ENCODE data around the gene ZBED4. TPM values are rescaled to one million over a fixed set of nuclear protein-coding genes. Genes with fewer than 3 reads are reported as not detected.

The ZBED4 gene
- total and polyA plus RNA-seq, 2 of the 13 experiments (the other 11 are each of a cell fraction or from before 2014, with no cell fraction given), result 5.4 to 9.6 TPM

DNA sequence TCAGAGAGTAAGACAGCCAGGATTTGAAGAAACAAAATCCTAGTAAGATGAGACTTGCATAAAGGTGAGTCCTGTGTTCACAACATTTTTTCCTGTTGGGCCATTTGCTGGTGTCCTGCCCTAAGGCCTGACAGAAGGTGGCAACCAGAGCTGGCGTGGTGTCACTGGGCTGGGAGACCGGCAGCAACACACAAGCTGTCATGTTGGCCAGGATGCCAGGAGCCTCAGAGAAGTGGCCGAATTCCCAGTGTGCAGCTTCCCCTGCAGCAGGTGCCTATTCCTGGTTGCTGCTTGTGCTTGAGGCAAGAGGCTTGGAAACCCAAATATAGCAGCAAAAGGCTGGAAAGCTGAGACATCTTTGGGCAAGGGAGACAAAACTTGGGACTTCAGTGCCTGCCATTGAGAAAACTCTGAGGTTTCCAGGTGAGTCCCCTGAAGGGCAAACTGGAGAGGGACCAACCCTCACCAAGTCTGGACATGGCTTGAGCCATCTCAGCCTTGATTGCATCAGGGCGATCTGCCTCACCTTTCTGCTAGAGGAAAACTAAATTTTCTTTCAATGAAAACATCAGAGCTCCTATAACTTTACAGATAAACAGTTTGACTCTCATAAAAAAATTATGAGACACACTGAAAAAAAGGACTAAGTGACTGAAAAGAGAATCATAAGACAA lies 38.7 kb downstream of the ZBED4 start:
- Histone ChIP-seq H3K4me3 (replicated peaks in 1 of 3; ENCODE audit: insufficient read depth in 1 of 3, low read depth in 2 of 3, low read length in 3 of 3) (no peak overlapping the region), H3K36me3 (replicated peaks in 1 of 2; ENCODE audit: control insufficient read depth in 1 of 2, insufficient read depth in 2 of 2, low read length in 2 of 2) (peaks cover 10 to 17% of the 10 kb centered on the region in 2 experiments), H3K27ac (ENCODE audit: extremely low read length, insufficient read depth, low read length) (no peak overlapping the region), H3K9ac (ENCODE audit: insufficient read depth, low read depth, low read length) (no peak overlapping the region), H4K20me1 (ENCODE audit: insufficient read depth, low read length) (no peaks in the 10 kb centered on the region), H2AFZ (ENCODE audit: low read length) (no peak overlapping the region), H3K4me1 (ENCODE audit: insufficient read depth, low read length) (no peaks in the 10 kb centered on the region), H3K9me3 (ENCODE audit: low read length) (no peaks in the 10 kb centered on the region), H3K4me2 (ENCODE audit: low read depth, low read length) (no peak overlapping the region), H3K79me2 (ENCODE audit: insufficient read depth, low read length) (no peaks in the 10 kb centered on the region), H3K27me3 (ENCODE audit: control insufficient read depth in 1 of 2, insufficient read depth in 2 of 2, low read length in 2 of 2) (no peaks in the 10 kb centered on the region)
- ATAC-seq, result no peak
- FAIRE-seq, result no peak
- no TSS peak for BruUV-seq (replicated peaks)
- no peak for DNase-seq (ENCODE audit: low spot score)
- CTCF ChIA-PET (ENCODE audit: low intra/inter-chr PET ratio, low total read pairs), result no interaction called here
- POLR2A ChIA-PET, result interaction anchor here (0.7 kb wide), 1 partner anchor 656 kb away, joined by 3 read pairs; no protein-coding TSS in a partner anchor
- 90% methylated on average over 2 of the region's 4 CpGs for WGBS (ENCODE audit: low lambda C conversion rate)
- TF ChIP-seq ZNF44 (CRISPR knock-in tag; IDR thresholded peaks at IDR 0.05) (no peak), SP5 (CRISPR knock-in tag; IDR thresholded peaks at IDR 0.05; ENCODE audit: borderline replicate concordance, low read depth) (no peak), SALL2 (CRISPR knock-in tag; IDR thresholded peaks at IDR 0.05) (no peak), NRL (CRISPR knock-in tag; IDR thresholded peaks at IDR 0.05; ENCODE audit: borderline replicate concordance) (no peak), JUND (CRISPR knock-in tag; IDR thresholded peaks at IDR 0.05) (no peak), HMG20A (CRISPR knock-in tag; IDR thresholded peaks at IDR 0.05; ENCODE audit: borderline replicate concordance) (no peak)
- TF ChIP-seq, protein P1, sequence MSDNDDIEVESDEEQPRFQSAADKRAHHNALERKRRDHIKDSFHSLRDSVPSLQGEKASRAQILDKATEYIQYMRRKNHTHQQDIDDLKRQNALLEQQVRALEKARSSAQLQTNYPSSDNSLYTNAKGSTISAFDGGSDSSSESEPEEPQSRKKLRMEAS (IDR thresholded peaks at IDR 0.05), result no peak
- TF ChIP-seq, protein P2, sequence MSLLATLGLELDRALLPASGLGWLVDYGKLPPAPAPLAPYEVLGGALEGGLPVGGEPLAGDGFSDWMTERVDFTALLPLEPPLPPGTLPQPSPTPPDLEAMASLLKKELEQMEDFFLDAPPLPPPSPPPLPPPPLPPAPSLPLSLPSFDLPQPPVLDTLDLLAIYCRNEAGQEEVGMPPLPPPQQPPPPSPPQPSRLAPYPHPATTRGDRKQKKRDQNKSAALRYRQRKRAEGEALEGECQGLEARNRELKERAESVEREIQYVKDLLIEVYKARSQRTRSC (CRISPR knock-in tag; IDR thresholded peaks at IDR 0.05; ENCODE audit: low read depth), result no peak
- in situ Hi-C loops (cut with HindIII; ENCODE audit: extremely low pct_ligation_motif_present, low pct_unique_long_range_greater_than_20kb) (no loop called here), intact Hi-C loops (cut with micrococcal nuclease; ENCODE audit: unreplicated experiment) (no loop called here)

DNA sequence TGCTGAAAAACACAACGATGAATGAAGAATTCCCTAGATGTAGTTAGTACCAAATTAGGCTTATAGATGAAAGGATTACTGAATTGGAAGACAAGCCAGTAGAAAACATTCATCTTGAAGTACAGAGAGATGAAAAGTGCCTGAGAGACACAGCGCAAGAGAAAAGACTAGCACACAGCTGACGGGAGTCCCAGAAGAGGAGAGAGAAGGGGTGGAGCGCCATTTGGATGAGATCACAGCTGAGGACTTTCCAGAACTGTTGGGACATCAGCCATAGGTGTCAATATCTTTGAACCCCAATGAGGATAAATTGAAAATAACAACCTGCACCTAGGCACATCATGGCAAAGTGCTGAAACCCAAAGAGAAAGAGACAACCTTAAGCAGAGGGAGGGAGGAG lies 39.4 kb downstream of the ZBED4 start:
- no peak overlapping the region for H3K4me2 ChIP-seq (ENCODE audit: low read depth, low read length)
- no peak for ATAC-seq
- no peak for FAIRE-seq
- H3K4me3 ChIP-seq (replicated peaks in 1 of 3; ENCODE audit: insufficient read depth in 1 of 3, low read depth in 2 of 3, low read length in 3 of 3), result no peak overlapping the region
- in situ Hi-C loops (cut with HindIII; ENCODE audit: extremely low pct_ligation_motif_present, low pct_unique_long_range_greater_than_20kb), result no loop called here
- 95% methylated on average over 4 of the region's 4 CpGs for WGBS (ENCODE audit: low lambda C conversion rate)
- no peaks in the 10 kb centered on the region for H3K4me1 ChIP-seq (ENCODE audit: insufficient read depth, low read length)
- no peak overlapping the region for H3K9ac ChIP-seq (ENCODE audit: insufficient read depth, low read depth, low read length)
- no peak for DNase-seq (ENCODE audit: low spot score)
- H3K27ac ChIP-seq (ENCODE audit: extremely low read length, insufficient read depth, low read length), result no peak overlapping the region
- no peaks in the 10 kb centered on the region for H3K27me3 ChIP-seq (ENCODE audit: control insufficient read depth in 1 of 2, insufficient read depth in 2 of 2, low read length in 2 of 2)
- ChIA-PET CTCF (ENCODE audit: low intra/inter-chr PET ratio, low total read pairs) (no interaction called here), POLR2A (no interaction called here)
- H3K36me3 ChIP-seq (replicated peaks in 1 of 2; ENCODE audit: control insufficient read depth in 1 of 2, insufficient read depth in 2 of 2, low read length in 2 of 2), result peaks cover 10 to 11% of the 10 kb centered on the region in 2 experiments
- H3K9me3 ChIP-seq (ENCODE audit: low read length), result no peaks in the 10 kb centered on the region
- intact Hi-C loops (cut with micrococcal nuclease; ENCODE audit: unreplicated experiment), result no loop called here
- no peaks in the 10 kb centered on the region for H3K79me2 ChIP-seq (ENCODE audit: insufficient read depth, low read length)
- no TSS peak for BruUV-seq (replicated peaks)
- no peaks in the 10 kb centered on the region for H4K20me1 ChIP-seq (ENCODE audit: insufficient read depth, low read length)
- H2AFZ ChIP-seq (ENCODE audit: low read length), result no peak overlapping the region
- TF ChIP-seq ZNF432 (CRISPR knock-in tag; IDR thresholded peaks at IDR 0.05; ENCODE audit: borderline replicate concordance) (no peak), POLR2G (IDR thresholded peaks at IDR 0.05; ENCODE audit: low read depth, low read length) (no peak), ZNF724P (CRISPR knock-in tag; IDR thresholded peaks at IDR 0.05; ENCODE audit: borderline replicate concordance) (no peak), HIVEP1 (CRISPR knock-in tag; IDR thresholded peaks at IDR 0.05) (no peak), ZNF10 (CRISPR knock-in tag; IDR thresholded peaks at IDR 0.05; ENCODE audit: borderline replicate concordance, low read depth) (no peak)
- TF ChIP-seq, protein P1 (IDR thresholded peaks at IDR 0.05), result no peak
- TF ChIP-seq, protein P3, sequence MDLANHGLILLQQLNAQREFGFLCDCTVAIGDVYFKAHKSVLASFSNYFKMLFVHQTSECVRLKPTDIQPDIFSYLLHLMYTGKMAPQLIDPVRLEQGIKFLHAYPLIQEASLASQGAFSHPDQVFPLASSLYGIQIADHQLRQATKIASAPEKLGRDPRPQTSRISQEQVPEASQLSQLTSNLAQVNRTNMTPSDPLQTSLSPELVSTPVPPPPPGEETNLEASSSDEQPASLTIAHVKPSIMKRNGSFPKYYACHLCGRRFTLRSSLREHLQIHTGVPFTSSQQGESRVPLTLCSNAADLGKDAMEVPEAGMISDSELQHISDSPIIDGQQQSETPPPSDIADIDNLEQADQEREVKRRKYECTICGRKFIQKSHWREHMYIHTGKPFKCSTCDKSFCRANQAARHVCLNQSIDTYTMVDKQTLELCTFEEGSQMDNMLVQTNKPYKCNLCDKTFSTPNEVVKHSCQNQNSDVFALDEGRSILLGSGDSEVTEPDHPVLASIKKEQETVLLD (CRISPR knock-in tag; IDR thresholded peaks at IDR 0.05; ENCODE audit: low read depth), result no peak

Measured in HepG2 (cell line).